Esophagus squamous epithelium (tissue), 4 donors: ENCODE results near the gene UTP11.

ENCODE experiments used
- CTCF ChIP-seq, 6 experiments: fragments of 450-650 bp in 4 of 6; fragments of 200-600 bp in 2 of 6; sonication (generic) in 2 of 6; IDR thresholded peaks; one replicate each; pipeline ENCODE4 v1.5.1; 2016 to 2019; ENCODE audit warnings: antibody characterized with exemption in 6 of 6, mild to moderate bottlenecking in 4 of 6, moderate library complexity in 4 of 6
- POLR2A ChIP-seq, 4 donors: fragments of 450-650 bp; IDR thresholded peaks; one replicate each; pipeline ENCODE4 v1.6.1; 2017; ENCODE audit warnings: antibody characterized with exemption in 4 of 4, mild to moderate bottlenecking in 4 of 4, moderate library complexity in 3 of 4

GRCh38 chr1:38015978-38016725 lies 3.6 kb downstream of the UTP11 start:
- TF ChIP-seq CTCF (IDR thresholded peaks at IDR 0.05): no peak
- no peak for TF ChIP-seq POLR2A (IDR thresholded peaks at IDR 0.05)
